Measurements from ENCODE around the gene TMEM150C. TPM values are rescaled to one million over a fixed set of nuclear protein-coding genes. Genes with fewer than 3 reads are reported as not detected.

The TMEM150C gene
- total RNA-seq, 2 experiments from 2014 or later = not detected

DNA sequence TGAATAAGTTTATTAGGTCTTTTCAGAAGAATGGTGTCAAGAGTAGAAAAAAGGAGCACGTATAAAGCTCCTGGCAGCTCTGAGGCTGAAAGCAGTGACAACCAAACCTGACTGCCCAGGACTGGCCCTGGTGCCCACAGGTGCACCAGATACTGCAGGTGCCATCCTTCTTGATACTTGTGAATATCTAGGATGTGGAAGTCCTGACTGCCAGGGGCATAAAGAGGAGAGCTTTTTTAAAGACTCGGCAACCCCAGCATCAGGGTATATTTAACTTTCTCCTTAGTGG lies 60.7 kb downstream of the TMEM150C start:
- Histone ChIP-seq H3K27ac (ENCODE audit: low read depth in 1 of 2, low read length in 2 of 2) (no peak overlapping the region), H3K9me3 (ENCODE audit: control insufficient read depth in 1 of 2, insufficient read depth in 1 of 2, low read length in 2 of 2) (no peaks in the 10 kb centered on the region), H3K4me1 (ENCODE audit: insufficient read depth, low read length) (no peaks in the 10 kb centered on the region), H3K27me3 (ENCODE audit: control insufficient read depth in 1 of 2, insufficient read depth in 2 of 2, low read length in 2 of 2) (no peaks in the 10 kb centered on the region), H3K36me3 (ENCODE audit: insufficient read depth, low read length) (no peaks in the 10 kb centered on the region), H3K4me3 (ENCODE audit: low read length) (no peak overlapping the region)
- H3K4me3 Mint-ChIP-seq = no peak overlapping the region
- no peaks in the 10 kb centered on the region for H3K9me3 Mint-ChIP-seq
- ATAC-seq (ENCODE audit: poor library complexity) (no peak), DNase-seq (no peak)
- no peak overlapping the region for H3K27ac Mint-ChIP-seq
- TF ChIP-seq, protein P1, sequence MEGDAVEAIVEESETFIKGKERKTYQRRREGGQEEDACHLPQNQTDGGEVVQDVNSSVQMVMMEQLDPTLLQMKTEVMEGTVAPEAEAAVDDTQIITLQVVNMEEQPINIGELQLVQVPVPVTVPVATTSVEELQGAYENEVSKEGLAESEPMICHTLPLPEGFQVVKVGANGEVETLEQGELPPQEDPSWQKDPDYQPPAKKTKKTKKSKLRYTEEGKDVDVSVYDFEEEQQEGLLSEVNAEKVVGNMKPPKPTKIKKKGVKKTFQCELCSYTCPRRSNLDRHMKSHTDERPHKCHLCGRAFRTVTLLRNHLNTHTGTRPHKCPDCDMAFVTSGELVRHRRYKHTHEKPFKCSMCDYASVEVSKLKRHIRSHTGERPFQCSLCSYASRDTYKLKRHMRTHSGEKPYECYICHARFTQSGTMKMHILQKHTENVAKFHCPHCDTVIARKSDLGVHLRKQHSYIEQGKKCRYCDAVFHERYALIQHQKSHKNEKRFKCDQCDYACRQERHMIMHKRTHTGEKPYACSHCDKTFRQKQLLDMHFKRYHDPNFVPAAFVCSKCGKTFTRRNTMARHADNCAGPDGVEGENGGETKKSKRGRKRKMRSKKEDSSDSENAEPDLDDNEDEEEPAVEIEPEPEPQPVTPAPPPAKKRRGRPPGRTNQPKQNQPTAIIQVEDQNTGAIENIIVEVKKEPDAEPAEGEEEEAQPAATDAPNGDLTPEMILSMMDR (IDR thresholded peaks at IDR 0.05) = no peak
- CTCF ChIA-PET = interaction anchor here (0.8 kb wide), 1 partner anchor 8 kb away, joined by 3 read pairs; no protein-coding TSS in a partner anchor
- H3K27me3 Mint-ChIP-seq = no peaks in the 10 kb centered on the region
- intact Hi-C loops (cut with DNase I, micrococcal nuclease) = no loop called here
- POLR2A ChIA-PET = no interaction called here
- H3K4me1 Mint-ChIP-seq (ENCODE audit: low read depth) = no peaks in the 10 kb centered on the region
- no peaks in the 10 kb centered on the region for H3K36me3 Mint-ChIP-seq (ENCODE audit: low read depth)

DNA sequence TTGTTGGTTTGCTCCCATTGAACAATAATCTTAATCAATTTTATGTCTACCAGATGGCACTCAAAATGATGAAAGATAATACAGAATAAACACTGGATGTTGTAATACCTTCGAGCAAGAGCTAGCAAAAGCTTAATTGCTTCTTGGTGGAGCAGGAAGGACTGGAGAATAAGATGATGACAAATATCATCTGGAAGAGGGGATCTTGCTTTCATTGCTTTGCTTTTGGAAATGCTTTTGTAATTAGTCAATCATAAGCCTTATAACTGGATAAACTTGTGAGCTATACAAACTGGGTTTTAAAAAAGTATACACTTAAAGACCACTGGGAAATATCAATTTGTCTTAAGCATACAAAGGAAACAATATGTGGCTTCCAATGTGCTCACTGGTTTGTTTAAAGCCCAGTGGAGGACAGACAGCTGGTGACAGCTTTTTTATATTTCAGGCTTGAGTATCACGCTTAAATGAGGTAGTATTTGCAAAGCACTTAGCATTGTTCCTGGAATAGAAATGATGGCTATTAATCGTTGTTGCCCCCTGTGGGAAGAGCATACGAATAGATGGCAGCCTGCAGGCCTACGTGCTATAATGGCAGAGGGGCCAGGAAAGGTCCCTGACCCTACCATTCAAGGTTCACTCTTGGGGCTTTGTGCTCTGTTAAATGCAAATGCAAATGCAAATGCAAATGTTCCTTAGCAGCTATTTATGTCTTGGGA lies 61.2 kb downstream of the TMEM150C start:
- H3K27me3 ChIP-seq (ENCODE audit: control insufficient read depth in 1 of 2, insufficient read depth in 2 of 2, low read length in 2 of 2) = no peaks in the 10 kb centered on the region
- no peaks in the 10 kb centered on the region for H3K4me1 ChIP-seq (ENCODE audit: insufficient read depth, low read length)
- H3K36me3 ChIP-seq (ENCODE audit: insufficient read depth, low read length) = no peaks in the 10 kb centered on the region
- CTCF ChIA-PET = interaction anchor here (0.8 kb wide), 1 partner anchor 8 kb away, joined by 3 read pairs; no protein-coding TSS in a partner anchor
- Mint-ChIP-seq H3K4me3 (no peak overlapping the region), H3K27me3 (no peaks in the 10 kb centered on the region), H3K27ac (no peak overlapping the region), H3K36me3 (ENCODE audit: low read depth) (no peaks in the 10 kb centered on the region), H3K9me3 (no peaks in the 10 kb centered on the region), H3K4me1 (ENCODE audit: low read depth) (no peaks in the 10 kb centered on the region)
- TF ChIP-seq, protein P1 (IDR thresholded peaks at IDR 0.05) = no peak
- intact Hi-C loops (cut with DNase I, micrococcal nuclease) = no loop called here
- H3K9me3 ChIP-seq (ENCODE audit: control insufficient read depth in 1 of 2, insufficient read depth in 1 of 2, low read length in 2 of 2) = no peaks in the 10 kb centered on the region
- POLR2A ChIA-PET = no interaction called here
- no peak overlapping the region for H3K27ac ChIP-seq (ENCODE audit: low read depth in 1 of 2, low read length in 2 of 2)
- ATAC-seq (ENCODE audit: poor library complexity) (no peak), DNase-seq (no peak)
- H3K4me3 ChIP-seq (ENCODE audit: low read length) = no peak overlapping the region

DNA sequence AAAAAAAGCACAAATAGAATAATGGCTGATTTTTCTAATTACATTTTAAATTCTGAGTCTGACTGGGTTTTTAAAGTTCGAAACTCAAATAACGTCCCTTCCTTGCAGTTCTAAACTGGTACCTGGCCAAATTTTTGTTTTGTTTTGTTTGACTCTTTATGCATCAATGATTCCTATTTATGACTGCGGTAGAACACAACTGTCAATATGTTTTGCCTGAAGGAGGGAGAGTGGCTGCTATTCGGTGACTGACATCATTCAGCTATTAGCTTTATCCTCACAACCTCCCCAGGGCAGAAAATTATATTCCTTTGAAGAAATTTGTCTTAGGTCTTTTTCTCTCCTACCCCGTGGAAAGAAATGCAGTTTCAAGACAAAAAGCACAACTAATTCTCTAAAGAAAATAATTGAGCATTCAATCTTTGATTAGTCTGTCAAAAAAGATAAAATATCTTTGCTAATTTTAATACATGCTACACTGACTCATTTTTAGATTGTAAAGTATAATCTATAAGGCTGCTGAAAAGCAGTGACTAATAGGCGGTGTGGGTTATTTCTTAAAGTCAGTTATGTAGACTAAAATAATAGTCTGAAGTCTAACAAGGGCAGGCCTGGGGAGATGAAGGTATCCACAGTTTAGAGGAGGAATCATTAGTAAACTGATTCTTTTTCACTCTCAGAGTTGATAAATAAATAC lies 61.9 kb downstream of the TMEM150C start:
- DNase-seq (no peak), ATAC-seq (ENCODE audit: poor library complexity) (no peak)
- Mint-ChIP-seq H3K4me1 (ENCODE audit: low read depth) (no peaks in the 10 kb centered on the region), H3K27ac (no peak overlapping the region), H3K4me3 (no peak overlapping the region), H3K36me3 (ENCODE audit: low read depth) (no peaks in the 10 kb centered on the region), H3K27me3 (no peaks in the 10 kb centered on the region), H3K9me3 (no peaks in the 10 kb centered on the region)
- Histone ChIP-seq H3K27ac (ENCODE audit: low read depth in 1 of 2, low read length in 2 of 2) (no peak overlapping the region), H3K36me3 (ENCODE audit: insufficient read depth, low read length) (no peaks in the 10 kb centered on the region), H3K27me3 (ENCODE audit: control insufficient read depth in 1 of 2, insufficient read depth in 2 of 2, low read length in 2 of 2) (no peaks in the 10 kb centered on the region), H3K9me3 (ENCODE audit: control insufficient read depth in 1 of 2, insufficient read depth in 1 of 2, low read length in 2 of 2) (no peaks in the 10 kb centered on the region), H3K4me3 (ENCODE audit: low read length) (no peak overlapping the region), H3K4me1 (ENCODE audit: insufficient read depth, low read length) (no peaks in the 10 kb centered on the region)
- ChIA-PET POLR2A (no interaction called here), CTCF (no interaction called here)
- intact Hi-C loops (cut with DNase I, micrococcal nuclease) = no loop called here
- TF ChIP-seq, protein P1 (IDR thresholded peaks at IDR 0.05) = no peak

All from CD4-positive, alpha-beta T cell (primary cell).